HepG2 (cell line): ENCODE measurements around the gene RAB34. TPM values are rescaled to one million over a fixed set of nuclear protein-coding genes. Genes with fewer than 3 reads are reported as not detected.
A peak's percentile ranks its signal among the peaks of the same experiment; 100 is the strongest.

Experiments
- AHR ChIP-seq: IDR thresholded peaks from 2 replicates; pipeline ENCODE4 v1.6.1; 2018; ENCODE audit warnings: missing genetic modification reagents, missing compliant biosample characterization
- CCAR2 ChIP-seq: fragments of 200-400 bp; formaldehyde crosslinking; optimal IDR thresholded peaks from 2 replicates; pipeline ENCODE3; 2018; ENCODE audit warnings: low read depth, mild to moderate bottlenecking, low read length, moderate library complexity
- CHD2 ChIP-seq: IDR thresholded peaks from 2 replicates; pipeline ENCODE4 v1.6.1; 2011; ENCODE audit warnings: low read depth, low read length, improper control_type of control experiment
- DZIP1 ChIP-seq: sonication (generic); formaldehyde crosslinking; IDR thresholded peaks from 2 replicates; pipeline ENCODE4 v1.5.0; 2020; ENCODE audit warnings: mild to moderate bottlenecking, missing genetic modification reagents
- EHMT2 ChIP-seq: fragments of 200-600 bp; sonication (generic); IDR thresholded peaks from 2 replicates; pipeline ENCODE4 v1.7.0; 2017; ENCODE audit warnings: antibody characterized with exemption, low read depth, low read length, borderline replicate concordance
- ETV6 ChIP-seq: sonication (generic); formaldehyde crosslinking; conservative IDR thresholded peaks from 2 replicates; pipeline ENCODE4 v1.4.0; 2020; ENCODE audit warnings: missing genetic modification reagents
- GATA4 ChIP-seq: sonication (generic); IDR thresholded peaks from 2 replicates; pipeline ENCODE4 v1.6.1; 2016; ENCODE audit warnings: antibody characterized with exemption, low read depth, borderline replicate concordance
- GMEB2 ChIP-seq: IDR thresholded peaks from 2 replicates; pipeline ENCODE4 v1.6.1; 2016; ENCODE audit warnings: missing biosample characterization, missing genetic modification reagents, low read depth
- HHEX ChIP-seq: IDR thresholded peaks from 2 replicates; pipeline ENCODE4 v1.6.1; 2016; ENCODE audit warnings: control low read depth
- HMG20A ChIP-seq: IDR thresholded peaks from 2 replicates; pipeline ENCODE4 v1.6.1; 2016; ENCODE audit warnings: borderline replicate concordance
- HOXA7 ChIP-seq: sonication (generic); formaldehyde crosslinking; IDR thresholded peaks from 2 replicates; pipeline ENCODE4 v1.8.1; 2022; ENCODE audit warnings: mild to moderate bottlenecking, missing genetic modification reagents, moderate library complexity
- KAT8 ChIP-seq: IDR thresholded peaks from 2 replicates; pipeline ENCODE4 v1.6.1; 2016; ENCODE audit warnings: missing genetic modification reagents, missing compliant biosample characterization
- LRRFIP1 ChIP-seq: sonication (generic); formaldehyde crosslinking; conservative IDR thresholded peaks from 2 replicates; pipeline ENCODE4 v1.4.0; 2020; ENCODE audit warnings: missing genetic modification reagents
- MZF1 ChIP-seq: sonication (generic); formaldehyde crosslinking; IDR thresholded peaks from 2 replicates; pipeline ENCODE4 v1.8.1; 2023; ENCODE audit warnings: mild to moderate bottlenecking, missing genetic modification reagents, borderline replicate concordance
- NRL ChIP-seq: sonication (generic); formaldehyde crosslinking; IDR thresholded peaks from 2 replicates; pipeline ENCODE4 v1.5.0; 2020; ENCODE audit warnings: missing genetic modification reagents, mild to moderate bottlenecking, moderate library complexity, borderline replicate concordance
- SALL1 ChIP-seq: sonication (generic); formaldehyde crosslinking; IDR thresholded peaks from 2 replicates; pipeline ENCODE4 v1.8.0; 2022; ENCODE audit warnings: mild to moderate bottlenecking, missing genetic modification reagents
- SNRNP70 ChIP-seq: fragments of 200-400 bp; formaldehyde crosslinking; IDR thresholded peaks from 2 replicates; pipeline ENCODE4 v1.6.1; 2017; ENCODE audit warnings: mild to moderate bottlenecking, low read depth, low read length, moderate library complexity
- TEAD3 ChIP-seq: optimal IDR thresholded peaks from 2 replicates; pipeline ENCODE3; 2016; ENCODE audit warnings: borderline replicate concordance
- ZNF138 ChIP-seq: sonication (generic); formaldehyde crosslinking; IDR thresholded peaks from 2 replicates; pipeline ENCODE4 v1.5.0; 2020; ENCODE audit warnings: mild to moderate bottlenecking, low read depth, missing genetic modification reagents
- ZNF20 ChIP-seq: sonication (generic); formaldehyde crosslinking; IDR thresholded peaks from 2 replicates; pipeline ENCODE4 v1.4.0; 2020; ENCODE audit warnings: mild to moderate bottlenecking, moderate library complexity, missing genetic modification reagents
- ZNF383 ChIP-seq: sonication (generic); formaldehyde crosslinking; IDR thresholded peaks from 2 replicates; pipeline ENCODE4 v1.4.0; 2020; ENCODE audit warnings: missing genetic modification reagents, mild to moderate bottlenecking, borderline replicate concordance
- ZNF563 ChIP-seq: sonication (generic); formaldehyde crosslinking; IDR thresholded peaks from 2 replicates; pipeline ENCODE4 v1.8.0; 2022; ENCODE audit warnings: mild to moderate bottlenecking, moderate library complexity, missing genetic modification reagents
- ZNF619 ChIP-seq: sonication (generic); formaldehyde crosslinking; IDR thresholded peaks from 2 replicates; pipeline ENCODE4 v1.4.0; 2020; ENCODE audit warnings: mild to moderate bottlenecking, missing genetic modification reagents
- polyA plus RNA-seq, 8 experiments: library from polyadenylated mRNA; depleted of rRNA in 3 of 8; stranded (reverse) in 7 of 8; unstranded in 1 of 8; fragments of >200 nt; fragmentation: Illumina TruSeq in 4 of 8; extraction: Trizol in 4 of 8; gene quantifications; 2 replicates each; pipeline versions ENCODE4 v1.2.1 to v1.2.3, GENCODE V29; 2011 to 2016; ENCODE audit warnings: low read depth in 4 of 8, missing spikeins in 1 of 8, mixed read lengths in 1 of 8; ENCODE audit not compliant: insufficient read depth in 1 of 8
- total RNA-seq, 5 experiments: library from RNA; depleted of rRNA; stranded (reverse); fragments of >200 nt; fragmentation: Illumina TruSeq; extraction: Trizol; gene quantifications; 2 replicates each; pipeline ENCODE4 v1.2.3, GENCODE V29; 2016; ENCODE audit warnings: low read depth in 1 of 5

The RAB34 gene
- total and polyA plus RNA-seq, 2 of the 13 experiments (the other 11 are each of a cell fraction or from before 2014, with no cell fraction given) = 0.49 TPM; not detected in 1

GRCh38 chr17:28726627-28727491 lies 9.2 kb upstream of the RAB34 start (continued):
- TF ChIP-seq HHEX (CRISPR knock-in tag) (no peak), GATA4 (0 out of 2 replicates have a peak, but pooled peaks have one; percentile 43), ZNF20 (CRISPR knock-in tag) (no peak), HOXA7 (CRISPR knock-in tag) (no peak), SNRNP70 (no peak), EHMT2 (no peak), CCAR2 (peak; percentile 27), TEAD3 (CRISPR knock-in tag) (peak; percentile 52), NRL (no peak; the same call in 1 of the 2 replicates), HMG20A (CRISPR knock-in tag) (no peak), MZF1 (CRISPR knock-in tag) (0 out of 2 replicates have a peak, but pooled peaks have one; percentile 19), CHD2 (no peak), KAT8 (CRISPR knock-in tag) (peak; percentile 54), DZIP1 (0 out of 2 replicates have a peak, but pooled peaks have one; percentile 40), LRRFIP1 (CRISPR knock-in tag) (no peak), ZNF138 (no peak), ZNF563 (CRISPR knock-in tag) (no peak), ETV6 (no peak), SALL1 (CRISPR knock-in tag) (peak; percentile 72), ZNF383 (peak; percentile 85; the same call in 1 of the 2 replicates), GMEB2 (no peak), ZNF619 (CRISPR knock-in tag) (peak; percentile 61; the same call in 1 of the 2 replicates), AHR (no peak)
